Epithelial cell of umbilical artery (primary cell): ENCODE results near the gene MCTP1. TPM values are rescaled to one million over a fixed set of nuclear protein-coding genes. Genes with fewer than 3 reads are reported as not detected.

Source experiments
- total RNA-seq: library from RNA; depleted of rRNA; stranded (reverse); fragments of >200 nt; gene quantifications from 2 replicates; pipeline ENCODE4 v1.2.3, GENCODE V29; 2014

Gene MCTP1
- 113 and 123 TPM in 2 replicates for total RNA-seq

DNA sequence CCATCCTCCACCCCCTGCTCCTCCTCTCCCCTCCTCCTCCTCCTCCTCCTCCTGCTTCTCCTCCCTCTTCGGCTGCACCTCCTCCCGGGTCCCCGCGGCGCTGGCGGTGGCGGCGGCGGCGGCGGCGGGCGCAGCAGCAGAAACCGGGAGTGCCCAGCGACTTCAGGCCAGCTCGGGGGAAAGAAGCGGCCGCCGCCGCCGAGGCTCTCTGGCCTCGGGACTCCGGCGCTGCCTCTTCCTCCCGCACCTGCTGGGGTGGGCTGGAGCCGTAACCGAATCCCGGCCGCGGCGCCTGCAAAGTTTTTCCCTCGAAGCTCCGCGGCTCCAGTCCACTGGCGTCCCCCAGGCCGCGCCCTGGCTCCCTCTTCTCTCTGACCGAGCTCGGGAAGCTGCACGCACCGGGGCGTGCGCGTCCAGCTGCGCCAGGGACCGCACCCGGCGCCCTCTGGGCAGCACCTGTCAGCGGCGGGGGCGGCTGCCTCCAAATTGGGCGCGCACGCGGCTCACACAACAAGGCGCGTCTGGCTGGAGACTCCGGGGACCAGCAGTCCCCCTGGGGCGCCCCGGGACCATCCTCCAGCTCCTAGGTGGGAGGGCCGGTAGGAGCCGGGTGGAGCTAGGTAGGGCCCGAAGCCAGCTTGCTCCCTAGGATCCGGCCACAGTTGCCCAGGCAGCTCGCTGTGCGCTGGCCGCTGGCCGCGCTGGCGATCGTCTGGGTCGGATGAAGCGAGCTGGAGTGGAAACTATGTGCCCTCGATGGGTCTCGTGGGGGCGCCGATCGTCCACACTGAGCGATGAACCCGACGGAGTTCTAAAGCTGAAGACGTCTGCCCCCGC, at the start of gene MCTP1:
Gene MCTP1 (minus strand): TSS at position 523 of the 837 bp plus-strand sequence.

Other genes starting within 250 kb of the MCTP1 start
- gene FAM81B, start 106.3 kb upstream of the MCTP1 start, total RNA-seq: not detected in 2 replicates